MG63 (cell line): Measurements from ENCODE around the gene DAPK2. TPM values are rescaled to one million over a fixed set of nuclear protein-coding genes. Genes with fewer than 3 reads are reported as not detected.

ENCODE experiments used
- DNase-seq: peaks from one replicate; pipeline ENCODE4 v3.0.0-alpha.2; 2020
- H3K27me3 ChIP-seq: fragments of 250-450 bp; sonication (Bioruptor Pico); 2 replicates; pipeline ENCODE4 v1.5.1; 2020; ENCODE audit warnings: mild to moderate bottlenecking, moderate library complexity
- H3K36me3 ChIP-seq: fragments of 250-450 bp; sonication (Bioruptor Pico); 2 replicates; pipeline ENCODE4 v1.5.1; 2020; ENCODE audit warnings: mild to moderate bottlenecking, moderate library complexity
- H3K4me3 ChIP-seq: fragments of 250-450 bp; sonication (Bioruptor Pico); 2 replicates; pipeline ENCODE4 v1.5.1; 2020; ENCODE audit warnings: mild to moderate bottlenecking, moderate library complexity
- H3K9me3 ChIP-seq: fragments of 250-450 bp; sonication (Bioruptor Pico); 2 replicates; pipeline ENCODE4 v1.5.1; 2020; ENCODE audit warnings: mild to moderate bottlenecking, moderate library complexity
- total RNA-seq: library from RNA; depleted of rRNA; stranded (reverse); fragments of >200 nt; shearing (Covaris generic); gene quantifications from 2 replicates; pipeline ENCODE4 v1.2.3, GENCODE V29; 2014; ENCODE audit warnings: low replicate concordance

Gene DAPK2
- total RNA-seq, 1 experiment from 2014 or later, result 3.5 TPM

DNA sequence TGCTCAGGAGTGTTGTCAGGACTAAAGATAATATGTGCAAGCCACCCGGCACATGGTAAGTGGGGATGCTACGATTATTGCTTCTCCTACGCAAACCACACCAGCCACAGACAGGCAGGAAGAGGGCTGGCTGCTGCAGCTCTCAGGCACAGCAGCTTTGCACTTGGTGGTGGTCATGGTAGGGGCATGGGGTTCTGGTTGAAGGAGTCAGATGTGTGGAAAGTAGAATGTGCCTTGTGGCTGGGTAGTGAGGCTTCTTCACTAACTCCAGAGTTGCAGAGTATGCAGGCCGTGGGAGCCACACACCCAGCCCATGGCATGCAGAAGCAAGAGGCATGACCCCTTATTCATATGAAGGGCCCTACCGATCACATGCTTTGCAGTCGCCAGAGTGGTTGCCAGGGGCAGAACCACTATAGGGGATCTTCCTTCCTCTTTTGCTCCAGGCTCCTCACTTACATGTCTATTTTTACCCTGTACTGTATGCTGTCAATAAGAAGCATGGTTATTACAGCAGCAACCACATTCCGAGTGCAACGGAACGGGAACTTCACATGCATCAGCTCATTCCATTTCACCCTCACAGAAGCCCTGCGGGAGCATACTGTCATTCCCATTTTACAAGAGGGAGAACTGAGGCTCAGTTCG, 153.4 kb downstream of the DAPK2 start:
- no peak overlapping the region for H3K4me3 ChIP-seq
- no peak for DNase-seq
- H3K9me3 ChIP-seq, result no peaks in the 10 kb centered on the region
- no peaks in the 10 kb centered on the region for H3K36me3 ChIP-seq
- no peaks in the 10 kb centered on the region for H3K27me3 ChIP-seq

- no peak for DNase-seq
Observed at GRCh38 chr15:63891768-63892133, 154.5 kb downstream of the DAPK2 start.

DNA sequence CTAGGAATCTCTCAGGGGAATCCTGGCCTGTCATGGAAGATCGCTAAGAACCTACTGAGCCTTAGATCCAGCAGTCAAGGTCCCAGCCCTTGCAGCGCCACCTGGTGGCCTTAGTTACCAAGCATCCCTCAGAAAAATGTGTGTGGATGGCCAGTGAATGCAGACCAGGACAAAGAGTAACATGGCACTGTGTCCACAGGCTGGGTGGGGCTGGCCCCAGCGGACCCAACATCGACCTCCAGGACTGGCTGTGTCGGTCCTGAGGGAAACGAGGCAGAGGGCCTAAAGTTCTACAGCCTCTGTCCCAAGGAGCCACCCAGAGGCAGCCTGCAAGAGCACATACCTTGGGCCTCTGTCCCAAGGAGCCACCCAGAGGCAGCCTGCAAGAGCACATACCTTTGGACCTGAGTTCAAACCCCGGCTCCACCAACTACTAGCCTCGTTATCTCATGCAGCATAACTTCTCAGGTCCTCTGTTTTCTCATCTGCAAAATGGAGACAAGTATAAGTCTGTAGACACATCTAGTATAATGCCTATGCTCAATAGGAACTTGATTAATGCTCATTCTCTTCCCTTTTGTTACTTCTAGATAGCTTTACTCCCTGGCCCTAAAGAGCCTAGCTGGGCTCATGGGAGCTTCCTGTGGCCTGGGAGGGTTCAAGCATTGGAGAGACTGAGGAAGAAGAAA, 155.1 kb downstream of the DAPK2 start:
- Histone ChIP-seq H3K36me3 (no peaks in the 10 kb centered on the region), H3K27me3 (no peaks in the 10 kb centered on the region), H3K4me3 (no peak overlapping the region), H3K9me3 (no peaks in the 10 kb centered on the region)
- DNase-seq, result peak; percentile 61

More at GRCh38 chr15:63891768-63892133, 154.5 kb downstream of the DAPK2 start:
- Histone ChIP-seq H3K27me3 (no peaks in the 10 kb centered on the region), H3K9me3 (no peaks in the 10 kb centered on the region), H3K36me3 (no peaks in the 10 kb centered on the region), H3K4me3 (no peak overlapping the region)

- Histone ChIP-seq H3K36me3 (no peaks in the 10 kb centered on the region), H3K27me3 (no peaks in the 10 kb centered on the region)
- DNase-seq, result no peak
Observed at GRCh38 chr15:63890617-63891016, 155.7 kb downstream of the DAPK2 start.

DNA sequence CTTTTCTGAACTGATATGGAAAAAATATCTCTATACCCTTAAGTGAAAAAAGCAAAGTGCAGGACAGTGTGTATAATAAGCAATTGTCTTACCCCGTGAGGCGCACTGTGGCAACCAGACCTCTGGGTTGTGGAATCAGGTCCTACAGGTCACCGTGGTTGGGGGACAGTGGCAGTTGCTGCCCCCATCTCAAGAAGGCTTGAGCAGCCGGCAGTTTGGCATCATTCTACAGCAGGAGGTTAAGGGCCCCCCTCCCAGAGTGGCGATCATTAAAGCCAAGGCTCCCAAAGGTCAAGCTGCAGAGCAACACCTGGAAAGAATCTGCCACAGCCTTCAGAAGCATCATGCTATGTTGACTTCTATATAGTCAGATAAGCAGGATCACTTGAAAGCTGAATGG, 156.5 kb downstream of the DAPK2 start:
- DNase-seq, result no peak
- Histone ChIP-seq H3K27me3 (no peaks in the 10 kb centered on the region), H3K36me3 (no peaks in the 10 kb centered on the region), H3K4me3 (no peak overlapping the region), H3K9me3 (no peaks in the 10 kb centered on the region)

More at GRCh38 chr15:63890617-63891016, 155.7 kb downstream of the DAPK2 start:
- Histone ChIP-seq H3K9me3 (no peaks in the 10 kb centered on the region), H3K4me3 (no peak overlapping the region)

GRCh38 chr15:63888823-63889222, 157.5 kb downstream of the DAPK2 start:
- Histone ChIP-seq H3K27me3 (no peaks in the 10 kb centered on the region), H3K9me3 (no peaks in the 10 kb centered on the region), H3K4me3 (no peak overlapping the region), H3K36me3 (no peaks in the 10 kb centered on the region)
- DNase-seq, result no peak

DNA sequence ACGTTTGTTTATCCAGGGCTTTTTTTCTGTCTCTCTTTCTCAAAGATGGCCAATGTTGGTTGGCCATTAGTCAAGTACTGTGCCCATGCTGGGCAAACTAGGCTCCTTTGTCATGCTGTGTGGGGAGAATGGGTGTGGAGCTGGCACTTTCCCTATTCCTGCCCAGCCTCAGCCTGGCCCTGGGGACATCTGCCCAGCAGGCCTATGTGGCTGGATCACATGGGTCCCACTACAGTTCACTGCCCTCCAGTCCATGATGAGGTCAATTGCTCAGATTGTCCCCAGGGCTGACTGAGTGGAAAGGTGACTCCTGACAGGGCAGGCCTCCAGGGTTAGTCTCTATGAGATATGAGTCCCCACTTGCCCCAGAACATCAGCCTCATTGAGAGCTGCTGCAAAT, 158.1 kb downstream of the DAPK2 start:
- DNase-seq, result no peak
- Histone ChIP-seq H3K36me3 (no peaks in the 10 kb centered on the region), H3K9me3 (no peaks in the 10 kb centered on the region), H3K4me3 (no peak overlapping the region), H3K27me3 (no peaks in the 10 kb centered on the region)

- H3K4me3 ChIP-seq, result no peak overlapping the region
- no peaks in the 10 kb centered on the region for H3K36me3 ChIP-seq
- no peaks in the 10 kb centered on the region for H3K9me3 ChIP-seq
- H3K27me3 ChIP-seq, result no peaks in the 10 kb centered on the region
- DNase-seq, result no peak
Observed at GRCh38 chr15:63887630-63888029, 158.7 kb downstream of the DAPK2 start.

GRCh38 chr15:63884953-63885352, 161.3 kb downstream of the DAPK2 start:
- Histone ChIP-seq H3K36me3 (no peaks in the 10 kb centered on the region), H3K27me3 (no peaks in the 10 kb centered on the region), H3K4me3 (no peak overlapping the region), H3K9me3 (no peaks in the 10 kb centered on the region)
- DNase-seq, result no peak

GRCh38 chr15:63881431-63881830, 164.9 kb downstream of the DAPK2 start:
- Histone ChIP-seq H3K4me3 (no peak overlapping the region), H3K27me3 (no peaks in the 10 kb centered on the region)

GRCh38 chr15:63880744-63881143, 165.5 kb downstream of the DAPK2 start:
- H3K9me3 ChIP-seq, result no peaks in the 10 kb centered on the region
- H3K36me3 ChIP-seq, result no peaks in the 10 kb centered on the region
- no peak for DNase-seq

More at GRCh38 chr15:63881431-63881830, 164.9 kb downstream of the DAPK2 start:
- Histone ChIP-seq H3K9me3 (no peaks in the 10 kb centered on the region), H3K36me3 (no peaks in the 10 kb centered on the region)
- no peak for DNase-seq

GRCh38 chr15:63879995-63880394, 166.3 kb downstream of the DAPK2 start:
- no peaks in the 10 kb centered on the region for H3K9me3 ChIP-seq
- no peaks in the 10 kb centered on the region for H3K36me3 ChIP-seq
- H3K4me3 ChIP-seq, result no peak overlapping the region
- DNase-seq, result no peak
- H3K27me3 ChIP-seq, result no peaks in the 10 kb centered on the region

More at GRCh38 chr15:63880744-63881143, 165.5 kb downstream of the DAPK2 start:
- Histone ChIP-seq H3K27me3 (no peaks in the 10 kb centered on the region), H3K4me3 (no peak overlapping the region)

GRCh38 chr15:63879211-63879610, 167.1 kb downstream of the DAPK2 start:
- Histone ChIP-seq H3K27me3 (no peaks in the 10 kb centered on the region), H3K9me3 (no peaks in the 10 kb centered on the region), H3K36me3 (no peaks in the 10 kb centered on the region), H3K4me3 (no peak overlapping the region)
- DNase-seq, result no peak

DNA sequence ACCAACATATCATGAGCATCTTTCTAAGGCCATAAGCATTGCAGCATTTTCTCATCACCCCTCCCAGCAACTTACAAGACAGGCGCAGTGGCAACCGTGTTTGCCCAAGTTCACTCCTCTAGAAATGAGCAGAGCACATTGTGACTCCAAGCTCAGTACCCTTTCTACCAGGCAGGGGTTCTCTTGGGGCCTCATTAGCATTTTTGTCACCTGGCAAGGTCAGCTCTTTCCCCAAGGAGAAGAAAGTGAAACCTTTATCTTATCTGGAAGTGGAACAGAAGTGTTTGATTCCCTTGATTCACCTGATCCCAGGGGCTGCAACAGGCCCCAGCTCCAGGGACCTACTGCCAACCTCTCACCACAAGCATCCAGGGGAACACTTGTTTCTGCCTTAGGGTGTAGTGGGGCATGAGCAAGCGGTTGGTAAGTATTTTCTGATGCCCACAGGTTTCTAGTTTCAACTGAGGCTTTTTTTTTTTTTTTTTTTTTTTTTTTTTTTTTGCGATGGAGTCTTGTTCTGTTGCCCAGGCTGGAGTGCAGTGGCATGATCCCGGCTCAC, 168.5 kb downstream of the DAPK2 start:
- Histone ChIP-seq H3K4me3 (no peak overlapping the region), H3K9me3 (no peaks in the 10 kb centered on the region), H3K27me3 (no peaks in the 10 kb centered on the region), H3K36me3 (no peaks in the 10 kb centered on the region)
- DNase-seq, result no peak

- H3K4me3 ChIP-seq, result no peak overlapping the region
- H3K9me3 ChIP-seq, result no peaks in the 10 kb centered on the region
- no peaks in the 10 kb centered on the region for H3K27me3 ChIP-seq
- no peak for DNase-seq
- no peaks in the 10 kb centered on the region for H3K36me3 ChIP-seq
Observed at GRCh38 chr15:63876085-63876662, 170.1 kb downstream of the DAPK2 start.

- Histone ChIP-seq H3K27me3 (no peaks in the 10 kb centered on the region), H3K36me3 (no peaks in the 10 kb centered on the region), H3K4me3 (no peak overlapping the region), H3K9me3 (no peaks in the 10 kb centered on the region)
- no peak for DNase-seq
Observed at GRCh38 chr15:63874616-63875015, 171.7 kb downstream of the DAPK2 start.

GRCh38 chr15:63872759-63873510, 173.3 kb downstream of the DAPK2 start:
- DNase-seq, result no peak

More at GRCh38 chr15:63872759-63873510, 173.3 kb downstream of the DAPK2 start:
- no peaks in the 10 kb centered on the region for H3K27me3 ChIP-seq
- no peaks in the 10 kb centered on the region for H3K9me3 ChIP-seq
- H3K4me3 ChIP-seq, result no peak overlapping the region
- H3K36me3 ChIP-seq, result no peaks in the 10 kb centered on the region
